Measurements from ENCODE around the gene STK24.

DNA sequence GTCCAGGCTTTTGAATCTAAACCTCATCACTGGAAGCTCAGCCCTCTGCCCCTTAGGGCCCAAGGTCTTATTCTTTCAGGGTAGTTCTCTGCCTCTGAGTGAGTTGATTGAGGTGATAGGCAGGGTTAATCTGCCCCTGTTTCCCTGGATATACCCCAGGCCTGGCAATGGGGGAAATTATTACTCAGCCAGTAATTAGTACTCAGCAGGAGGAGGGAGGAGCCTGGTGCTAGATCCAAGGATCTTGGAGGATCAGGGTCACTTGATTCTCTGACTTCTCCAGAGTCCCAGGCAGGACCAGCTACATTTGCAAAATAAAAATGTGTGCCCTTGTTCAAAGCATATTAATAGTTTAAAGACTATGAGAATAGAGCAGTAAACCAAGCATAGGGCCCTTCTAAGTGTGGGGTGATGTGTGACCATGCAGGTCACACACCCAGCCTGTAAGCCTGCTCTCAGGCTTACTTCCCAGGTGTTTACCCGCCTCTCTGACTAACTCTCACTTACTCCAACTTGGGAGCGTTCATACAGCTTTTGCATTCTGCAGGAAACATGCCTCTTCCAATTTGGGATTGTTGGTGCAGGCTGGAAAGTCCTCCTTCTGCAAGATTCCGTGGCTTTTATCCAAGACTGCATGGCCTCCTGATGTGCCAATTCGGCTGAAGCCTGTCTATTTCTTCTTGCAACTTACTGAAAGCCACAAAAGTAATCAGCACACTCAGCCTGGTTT is 7.9 kb upstream of the STK24 start:
- no peak for TF ChIP-seq POLR2A (IDR thresholded peaks at IDR 0.05)
- TF ChIP-seq, protein P1, sequence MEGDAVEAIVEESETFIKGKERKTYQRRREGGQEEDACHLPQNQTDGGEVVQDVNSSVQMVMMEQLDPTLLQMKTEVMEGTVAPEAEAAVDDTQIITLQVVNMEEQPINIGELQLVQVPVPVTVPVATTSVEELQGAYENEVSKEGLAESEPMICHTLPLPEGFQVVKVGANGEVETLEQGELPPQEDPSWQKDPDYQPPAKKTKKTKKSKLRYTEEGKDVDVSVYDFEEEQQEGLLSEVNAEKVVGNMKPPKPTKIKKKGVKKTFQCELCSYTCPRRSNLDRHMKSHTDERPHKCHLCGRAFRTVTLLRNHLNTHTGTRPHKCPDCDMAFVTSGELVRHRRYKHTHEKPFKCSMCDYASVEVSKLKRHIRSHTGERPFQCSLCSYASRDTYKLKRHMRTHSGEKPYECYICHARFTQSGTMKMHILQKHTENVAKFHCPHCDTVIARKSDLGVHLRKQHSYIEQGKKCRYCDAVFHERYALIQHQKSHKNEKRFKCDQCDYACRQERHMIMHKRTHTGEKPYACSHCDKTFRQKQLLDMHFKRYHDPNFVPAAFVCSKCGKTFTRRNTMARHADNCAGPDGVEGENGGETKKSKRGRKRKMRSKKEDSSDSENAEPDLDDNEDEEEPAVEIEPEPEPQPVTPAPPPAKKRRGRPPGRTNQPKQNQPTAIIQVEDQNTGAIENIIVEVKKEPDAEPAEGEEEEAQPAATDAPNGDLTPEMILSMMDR (IDR thresholded peaks at IDR 0.05) = no peak
